ENCODE measurements around the gene MINDY2.
"Not testable (repeated sequence)": the region's sequence is repeated elsewhere in the genome, so short reads cannot be mapped to it uniquely, and the experiment has no call there.

MINDY2 gene

GRCh38 chr15:58840048-58840447 is 68.9 kb downstream of the MINDY2 start:
- no peak overlapping the region for H3K9ac ChIP-seq (ENCODE audit: low read depth, low read length)
- H3K9me3 ChIP-seq (replicated peaks; ENCODE audit: low read length), result no peaks in the 10 kb centered on the region
- H3K36me3 ChIP-seq (ENCODE audit: insufficient read depth, low read length), result no peaks in the 10 kb centered on the region
- no peak overlapping the region for H3K4me2 ChIP-seq (ENCODE audit: low read length)
- no peaks in the 10 kb centered on the region for H3K27me3 ChIP-seq (ENCODE audit: control insufficient read depth, insufficient read depth, low read length)
- H3K4me3 ChIP-seq (ENCODE audit: low read length), result no peak overlapping the region
- no peaks in the 10 kb centered on the region for H3K4me1 ChIP-seq (ENCODE audit: control insufficient read depth, insufficient read depth, low read length)

- Histone ChIP-seq H3K4me3 (ENCODE audit: low read length) (no peak overlapping the region), H3K4me2 (ENCODE audit: low read length) (no peak overlapping the region), H3K4me1 (ENCODE audit: control insufficient read depth, insufficient read depth, low read length) (no peaks in the 10 kb centered on the region), H3K36me3 (ENCODE audit: insufficient read depth, low read length) (peaks cover 7% of the 10 kb centered on the region), H3K27me3 (ENCODE audit: control insufficient read depth, insufficient read depth, low read length) (no peaks in the 10 kb centered on the region), H3K9ac (ENCODE audit: low read depth, low read length) (no peak overlapping the region), H3K9me3 (replicated peaks; ENCODE audit: low read length) (no peaks in the 10 kb centered on the region)
Measured at GRCh38 chr15:58842713-58843396, 71.8 kb downstream of the MINDY2 start.

GRCh38 chr15:58851205-58851604 is 80.1 kb downstream of the MINDY2 start:
- not testable (repeated sequence) for H3K4me2 ChIP-seq (ENCODE audit: low read length); H3K4me3 ChIP-seq (ENCODE audit: low read length); H3K4me1 ChIP-seq (ENCODE audit: control insufficient read depth, insufficient read depth, low read length); H3K9ac ChIP-seq (ENCODE audit: low read depth, low read length); H3K9me3 ChIP-seq (replicated peaks; ENCODE audit: low read length); H3K27me3 ChIP-seq (ENCODE audit: control insufficient read depth, insufficient read depth, low read length)
- peaks cover 11% of the 10 kb centered on the region for H3K36me3 ChIP-seq (ENCODE audit: insufficient read depth, low read length)

DNA sequence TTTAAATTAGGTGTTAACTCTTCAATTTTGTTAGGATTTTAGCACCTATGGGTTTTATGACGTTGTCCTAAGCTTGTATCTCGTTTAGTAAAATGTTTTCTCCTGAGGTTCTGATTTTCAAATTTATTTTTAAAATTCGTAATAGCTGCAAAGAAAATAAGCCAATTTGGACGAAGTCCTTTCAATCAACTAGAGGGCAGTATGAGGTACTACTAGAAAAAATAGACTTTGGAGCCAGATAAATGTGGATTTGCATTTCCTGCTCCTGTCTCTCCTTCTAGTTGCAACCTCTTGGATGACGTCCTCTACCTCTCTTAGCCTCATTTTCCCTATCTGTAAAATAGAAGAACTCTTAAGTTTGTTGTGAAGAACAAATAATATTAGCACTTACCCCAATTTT is 81.2 kb downstream of the MINDY2 start:
- Histone ChIP-seq H3K9ac (ENCODE audit: low read depth, low read length) (no peak overlapping the region), H3K9me3 (replicated peaks; ENCODE audit: low read length) (no peaks in the 10 kb centered on the region), H3K27me3 (ENCODE audit: control insufficient read depth, insufficient read depth, low read length) (no peaks in the 10 kb centered on the region), H3K4me2 (ENCODE audit: low read length) (no peak overlapping the region), H3K4me1 (ENCODE audit: control insufficient read depth, insufficient read depth, low read length) (peaks cover 6% of the 10 kb centered on the region), H3K4me3 (ENCODE audit: low read length) (no peak overlapping the region), H3K36me3 (ENCODE audit: insufficient read depth, low read length) (peaks cover 8% of the 10 kb centered on the region)

GRCh38 chr15:58854593-58854992 is 83.5 kb downstream of the MINDY2 start:
- Histone ChIP-seq H3K9me3 (replicated peaks; ENCODE audit: low read length) (no peaks in the 10 kb centered on the region), H3K36me3 (ENCODE audit: insufficient read depth, low read length) (no peaks in the 10 kb centered on the region), H3K4me3 (ENCODE audit: low read length) (no peak overlapping the region), H3K27me3 (ENCODE audit: control insufficient read depth, insufficient read depth, low read length) (no peaks in the 10 kb centered on the region), H3K4me1 (ENCODE audit: control insufficient read depth, insufficient read depth, low read length) (peaks cover 6% of the 10 kb centered on the region), H3K9ac (ENCODE audit: low read depth, low read length) (no peak overlapping the region), H3K4me2 (ENCODE audit: low read length) (no peak overlapping the region)

GRCh38 chr15:58856086-58856485 is 85.0 kb downstream of the MINDY2 start:
- Histone ChIP-seq H3K4me1 (ENCODE audit: control insufficient read depth, insufficient read depth, low read length) (peaks cover 6% of the 10 kb centered on the region), H3K27me3 (ENCODE audit: control insufficient read depth, insufficient read depth, low read length) (no peaks in the 10 kb centered on the region), H3K4me2 (ENCODE audit: low read length) (no peak overlapping the region), H3K9ac (ENCODE audit: low read depth, low read length) (no peak overlapping the region), H3K4me3 (ENCODE audit: low read length) (no peak overlapping the region), H3K36me3 (ENCODE audit: insufficient read depth, low read length) (no peaks in the 10 kb centered on the region), H3K9me3 (replicated peaks; ENCODE audit: low read length) (no peaks in the 10 kb centered on the region)

- H3K4me3 ChIP-seq (ENCODE audit: low read length); H3K4me2 ChIP-seq (ENCODE audit: low read length); H3K9me3 ChIP-seq (replicated peaks; ENCODE audit: low read length); H3K9ac ChIP-seq (ENCODE audit: low read depth, low read length); H3K36me3 ChIP-seq (ENCODE audit: insufficient read depth, low read length); H3K4me1 ChIP-seq (ENCODE audit: control insufficient read depth, insufficient read depth, low read length); H3K27me3 ChIP-seq (ENCODE audit: control insufficient read depth, insufficient read depth, low read length): not testable (repeated sequence)
Measured at GRCh38 chr15:58856621-58857020, 85.5 kb downstream of the MINDY2 start.

DNA sequence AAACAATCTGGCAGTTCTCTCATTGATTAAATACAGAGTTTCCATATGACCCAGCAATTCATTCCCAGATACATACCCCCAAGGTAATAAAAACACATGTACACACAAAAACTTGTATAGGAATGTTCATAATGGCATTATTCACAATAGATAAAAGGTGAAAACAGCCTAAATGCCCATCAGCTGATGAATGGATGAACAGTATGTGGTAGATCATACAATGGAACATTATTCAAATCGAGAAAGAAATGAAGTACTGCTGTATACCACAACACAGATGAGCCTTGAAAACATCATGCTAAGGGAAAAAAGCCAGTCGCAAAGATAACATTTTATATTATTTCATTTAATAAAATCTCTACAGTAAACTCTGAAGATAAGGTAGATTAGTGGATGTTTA is 91.2 kb downstream of the MINDY2 start:
- Histone ChIP-seq H3K27me3 (ENCODE audit: control insufficient read depth, insufficient read depth, low read length) (no peaks in the 10 kb centered on the region), H3K4me1 (ENCODE audit: control insufficient read depth, insufficient read depth, low read length) (peaks cover 9% of the 10 kb centered on the region)

DNA sequence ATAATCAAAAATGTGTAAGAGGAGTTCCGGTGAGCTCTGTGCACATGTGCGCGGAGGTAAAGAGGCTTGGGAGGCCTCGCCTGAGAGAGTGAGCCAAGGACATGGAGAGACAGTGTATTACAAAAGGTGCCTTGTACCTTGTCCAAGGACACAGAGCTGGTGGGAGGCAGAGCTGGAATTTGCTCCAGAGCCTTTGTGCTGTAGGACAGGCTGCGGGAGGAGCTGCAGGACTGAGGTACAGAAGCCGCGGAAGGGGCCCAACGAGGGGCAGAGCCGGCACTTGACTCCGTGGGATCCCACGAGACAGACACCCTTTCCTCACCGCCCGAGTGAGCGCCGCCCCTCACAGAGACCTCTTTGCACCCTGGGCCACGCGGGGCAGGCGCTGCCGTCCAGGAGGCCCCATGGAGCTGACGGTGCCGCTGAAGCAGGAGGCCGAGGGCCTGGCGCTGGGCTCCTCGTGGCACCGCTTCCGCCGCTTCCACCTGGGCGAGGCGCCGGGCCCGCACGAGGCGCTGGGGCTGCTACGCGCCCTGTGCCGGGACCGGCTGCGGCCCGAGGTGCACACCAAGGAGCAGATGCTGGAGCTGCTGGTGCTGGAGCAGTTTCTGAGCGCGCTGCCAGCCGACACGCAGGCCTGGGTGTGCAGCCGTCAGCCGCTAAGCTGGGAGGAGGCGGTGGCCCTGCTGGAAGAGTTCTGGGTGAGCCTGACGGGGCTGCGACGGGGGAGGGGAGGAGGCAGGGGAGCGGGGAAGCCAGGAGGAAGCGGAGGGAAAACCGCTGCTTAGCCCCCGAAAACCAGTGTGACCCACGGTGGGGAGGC is 93.7 kb downstream of the MINDY2 start:
- Histone ChIP-seq H3K4me1 (ENCODE audit: control insufficient read depth, insufficient read depth, low read length) (peaks cover 9% of the 10 kb centered on the region), H3K4me2 (ENCODE audit: low read length) (peak overlapping the region; percentile 65), H3K9ac (ENCODE audit: low read depth, low read length) (peak overlapping the region; percentile 5), H3K9me3 (replicated peaks; ENCODE audit: low read length) (no peaks in the 10 kb centered on the region), H3K36me3 (ENCODE audit: insufficient read depth, low read length) (no peaks in the 10 kb centered on the region), H3K4me3 (ENCODE audit: low read length) (peak overlapping the region; percentile 56), H3K27me3 (ENCODE audit: control insufficient read depth, insufficient read depth, low read length) (no peaks in the 10 kb centered on the region)

More for the DNA sequence above, 91.2 kb downstream of the MINDY2 start:
- Histone ChIP-seq H3K36me3 (ENCODE audit: insufficient read depth, low read length) (no peaks in the 10 kb centered on the region), H3K4me3 (ENCODE audit: low read length) (no peak overlapping the region), H3K4me2 (ENCODE audit: low read length) (no peak overlapping the region), H3K9me3 (replicated peaks; ENCODE audit: low read length) (no peaks in the 10 kb centered on the region), H3K9ac (ENCODE audit: low read depth, low read length) (no peak overlapping the region)

GRCh38 chr15:58865425-58865880 is 94.4 kb downstream of the MINDY2 start:
- H3K4me3 ChIP-seq (ENCODE audit: low read length), result peak overlapping the region; percentile 56

DNA sequence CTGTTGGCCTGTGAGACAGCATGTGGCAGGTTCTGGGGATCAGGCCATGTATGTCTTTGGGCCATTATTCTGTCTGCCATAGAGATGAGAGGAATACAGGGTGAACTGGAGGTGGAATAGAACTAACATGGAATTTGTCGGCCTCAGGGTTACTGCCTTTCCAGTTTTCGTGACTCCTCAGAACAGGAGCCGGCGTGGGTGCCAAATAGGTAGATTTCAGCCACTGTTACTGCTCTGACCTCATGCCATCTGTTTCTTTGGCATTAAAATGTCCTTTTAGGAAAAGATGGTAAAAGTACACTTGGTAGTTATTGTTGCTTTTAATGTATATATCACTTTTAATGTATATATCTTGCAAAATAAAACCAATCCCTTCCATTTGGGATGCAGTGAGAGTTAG is 96.8 kb downstream of the MINDY2 start:
- Histone ChIP-seq H3K9me3 (replicated peaks; ENCODE audit: low read length) (no peaks in the 10 kb centered on the region), H3K27me3 (ENCODE audit: control insufficient read depth, insufficient read depth, low read length) (no peaks in the 10 kb centered on the region), H3K4me1 (ENCODE audit: control insufficient read depth, insufficient read depth, low read length) (peaks cover 9% of the 10 kb centered on the region), H3K36me3 (ENCODE audit: insufficient read depth, low read length) (no peaks in the 10 kb centered on the region), H3K9ac (ENCODE audit: low read depth, low read length) (no peak overlapping the region), H3K4me3 (ENCODE audit: low read length) (no peak overlapping the region), H3K4me2 (ENCODE audit: low read length) (no peak overlapping the region)

More at GRCh38 chr15:58865425-58865880, 94.4 kb downstream of the MINDY2 start:
- no peaks in the 10 kb centered on the region for H3K27me3 ChIP-seq (ENCODE audit: control insufficient read depth, insufficient read depth, low read length)
- peak overlapping the region; percentile 65 for H3K4me2 ChIP-seq (ENCODE audit: low read length)
- peak overlapping the region; percentile 5 for H3K9ac ChIP-seq (ENCODE audit: low read depth, low read length)
- H3K36me3 ChIP-seq (ENCODE audit: insufficient read depth, low read length), result no peaks in the 10 kb centered on the region
- no peaks in the 10 kb centered on the region for H3K9me3 ChIP-seq (replicated peaks; ENCODE audit: low read length)
- peaks cover 9% of the 10 kb centered on the region for H3K4me1 ChIP-seq (ENCODE audit: control insufficient read depth, insufficient read depth, low read length)

All from skeletal muscle satellite cell (primary cell).